GM18867 (cell line): Measurements from ENCODE around the gene JAKMIP2.
"Not testable (repeated sequence)": the region's sequence is repeated elsewhere in the genome, so short reads cannot be mapped to it uniquely, and the experiment has no call there.

ENCODE experiments used
- ATAC-seq: cut with Tn5 transposase; IDR thresholded peaks from one replicate; pipeline ENCODE4 v1.9.1; 2021; ENCODE audit warnings: mild to moderate bottlenecking, moderate library complexity; ENCODE audit not compliant: unreplicated experiment

The JAKMIP2 gene

DNA sequence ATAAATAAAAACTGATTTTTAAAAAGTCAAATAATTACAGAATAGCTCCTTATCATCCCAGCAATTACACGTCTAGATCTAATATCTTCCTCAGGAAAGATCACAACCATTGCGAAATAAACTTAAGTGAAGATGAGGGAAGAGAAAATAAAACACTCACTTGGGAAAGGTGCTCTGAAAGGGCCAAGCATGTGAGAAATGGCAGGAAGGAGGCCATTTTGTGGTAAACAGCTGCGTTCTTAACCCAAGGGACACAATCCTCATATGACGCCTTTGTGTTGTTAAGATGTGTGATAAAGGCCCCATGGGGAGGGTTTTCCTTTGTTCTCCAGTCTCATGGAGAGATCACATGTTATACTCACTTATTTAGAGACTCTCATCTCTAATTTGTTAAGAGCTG lies 32.5 kb downstream of the JAKMIP2 start:
- no peak for ATAC-seq

DNA sequence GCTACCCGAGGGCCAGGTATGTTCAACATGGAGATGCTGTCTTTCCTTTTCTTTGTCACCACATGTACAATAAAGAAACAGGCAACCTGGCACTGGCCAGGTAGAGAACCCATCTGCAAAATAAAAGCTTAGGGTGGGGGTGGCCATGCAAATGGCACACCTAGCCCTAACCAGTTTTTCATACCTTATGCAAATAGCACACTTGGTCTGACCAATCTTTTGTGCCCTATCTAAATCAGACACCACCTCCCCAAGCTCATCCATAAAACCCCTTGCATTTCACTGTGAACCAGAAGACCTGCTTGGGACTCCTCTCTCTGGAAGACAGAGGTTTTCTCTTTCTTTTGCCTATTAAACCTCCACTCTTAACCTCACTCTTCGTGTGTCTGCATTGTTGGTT lies 33.9 kb downstream of the JAKMIP2 start:
- ATAC-seq, result no peak

DNA sequence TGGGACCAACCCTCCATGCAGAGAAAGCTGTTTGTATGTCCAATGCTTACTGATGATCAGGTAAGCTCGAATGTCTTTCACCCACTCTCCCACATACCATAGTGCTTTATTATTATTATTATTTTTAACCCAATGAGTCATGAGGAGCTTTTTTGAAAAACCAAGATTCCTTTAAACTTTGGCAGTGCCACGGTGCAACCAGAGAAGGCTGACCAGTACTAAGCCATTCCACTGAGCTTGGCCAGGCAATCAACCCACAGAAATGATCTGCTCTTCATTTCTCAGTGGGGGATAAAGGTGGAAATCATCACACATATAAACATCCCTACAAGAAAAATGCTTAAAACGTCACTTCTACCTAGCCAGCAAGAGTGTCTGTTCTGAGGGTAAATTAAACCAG lies 35.5 kb downstream of the JAKMIP2 start:
- ATAC-seq, result no peak

DNA sequence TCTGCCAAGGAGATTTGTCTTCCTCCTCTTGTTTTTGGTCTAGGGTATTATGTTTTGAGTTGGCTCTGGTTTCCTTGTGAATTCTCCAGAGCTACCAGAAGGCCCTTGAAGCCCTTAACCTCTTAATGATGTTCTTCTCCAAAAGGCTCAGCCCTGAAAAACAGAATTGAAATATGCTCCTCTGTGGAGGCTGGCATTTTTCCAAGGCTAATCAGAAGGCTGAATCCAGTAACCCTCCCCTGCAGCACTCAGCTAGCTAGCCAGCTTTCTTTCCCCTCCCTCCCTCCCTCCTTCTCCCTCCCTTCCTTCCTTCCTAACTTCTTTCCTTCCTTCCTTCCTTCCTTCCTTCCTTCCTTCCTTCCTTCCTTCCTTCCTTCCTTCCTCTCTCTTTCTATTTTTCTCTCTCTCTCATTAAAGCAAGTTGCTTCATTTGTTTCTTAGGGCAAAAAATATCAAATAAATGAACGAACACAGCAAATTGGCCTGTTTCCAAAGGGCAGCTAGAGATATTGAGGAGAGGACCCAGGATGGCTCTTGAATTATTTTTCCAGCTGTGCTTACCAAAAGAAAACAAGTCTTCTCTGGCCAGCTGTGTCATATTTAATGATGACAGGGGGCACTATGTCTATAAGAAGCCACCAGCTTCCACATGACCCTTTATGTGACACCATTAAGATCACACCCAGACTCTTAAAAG lies 38.7 kb downstream of the JAKMIP2 start:
- ATAC-seq, result no peak

DNA sequence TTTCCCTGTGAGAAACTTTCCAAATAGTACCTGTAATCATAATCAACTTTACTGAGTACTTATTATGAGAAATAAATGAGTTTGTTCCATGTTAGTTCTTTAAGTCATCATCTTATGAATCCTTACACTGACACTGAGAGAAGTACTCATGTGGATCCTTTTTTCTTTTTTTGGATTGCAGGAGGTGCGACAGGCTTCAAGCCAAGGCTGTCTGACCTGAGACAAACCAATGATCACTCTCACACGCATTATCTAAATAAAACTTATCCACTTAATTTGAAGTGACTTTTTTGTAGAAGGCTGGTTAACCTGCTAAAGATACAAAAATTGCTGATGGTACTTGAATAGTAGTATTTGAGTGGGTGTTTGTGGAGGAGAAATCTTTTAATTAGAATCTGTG lies 39.5 kb downstream of the JAKMIP2 start:
- no peak for ATAC-seq

DNA sequence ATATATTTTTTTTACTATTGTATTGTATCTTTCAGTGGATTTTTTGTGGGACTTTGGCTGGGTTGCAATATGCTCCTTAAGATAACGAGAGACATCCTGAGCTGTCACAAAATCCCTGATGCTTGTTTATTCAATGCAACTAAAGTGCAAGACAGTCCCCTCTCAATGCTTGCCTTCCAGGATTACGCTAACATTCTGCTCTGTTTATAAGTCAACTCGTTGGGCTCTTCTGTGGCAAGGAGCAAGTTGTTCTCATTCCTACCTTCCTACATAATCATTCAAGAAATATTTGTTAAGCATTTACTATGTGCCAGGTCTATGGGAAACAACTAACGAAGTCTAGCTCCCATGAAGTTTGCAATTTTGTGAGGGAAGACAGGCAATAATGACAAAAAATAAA lies 40.4 kb downstream of the JAKMIP2 start:
- ATAC-seq, result no peak

DNA sequence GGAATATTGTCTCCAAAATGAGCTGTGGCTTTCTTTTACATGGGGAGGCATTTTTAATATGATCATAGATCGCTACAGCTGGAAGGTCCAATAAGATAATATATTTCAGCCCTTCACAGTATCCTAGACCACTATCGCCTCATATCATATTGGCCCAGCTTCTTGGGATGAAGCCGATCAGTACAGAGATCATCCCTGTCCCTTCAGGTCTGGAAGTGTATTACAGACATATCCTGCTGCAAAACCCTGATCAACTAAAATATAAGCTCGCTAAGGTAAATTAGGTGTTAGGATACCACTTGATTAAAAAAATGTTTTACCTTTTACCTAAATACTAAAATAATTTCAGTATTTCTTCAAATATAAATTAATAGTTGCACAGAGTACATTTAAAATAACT lies 41.7 kb downstream of the JAKMIP2 start:
- ATAC-seq, result no peak

DNA sequence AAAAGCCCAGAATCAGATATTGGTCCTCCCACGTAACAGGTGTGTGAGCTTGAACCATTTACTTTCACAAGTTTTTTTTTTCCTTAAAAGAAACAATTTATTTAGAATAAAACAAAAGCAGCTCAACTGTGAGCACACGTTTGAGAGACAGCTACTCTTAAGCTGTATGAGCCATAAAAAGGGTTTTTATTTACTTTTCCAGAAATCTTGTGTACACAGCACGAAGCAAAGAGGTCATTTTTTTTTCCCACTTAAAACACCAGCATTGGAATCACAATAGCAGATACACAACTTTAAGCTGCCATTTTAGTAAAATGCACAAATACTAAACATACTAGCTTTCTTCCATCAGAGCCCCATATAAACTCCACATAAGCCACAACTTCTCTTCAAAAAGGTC lies 44.6 kb downstream of the JAKMIP2 start:
- no peak for ATAC-seq

DNA sequence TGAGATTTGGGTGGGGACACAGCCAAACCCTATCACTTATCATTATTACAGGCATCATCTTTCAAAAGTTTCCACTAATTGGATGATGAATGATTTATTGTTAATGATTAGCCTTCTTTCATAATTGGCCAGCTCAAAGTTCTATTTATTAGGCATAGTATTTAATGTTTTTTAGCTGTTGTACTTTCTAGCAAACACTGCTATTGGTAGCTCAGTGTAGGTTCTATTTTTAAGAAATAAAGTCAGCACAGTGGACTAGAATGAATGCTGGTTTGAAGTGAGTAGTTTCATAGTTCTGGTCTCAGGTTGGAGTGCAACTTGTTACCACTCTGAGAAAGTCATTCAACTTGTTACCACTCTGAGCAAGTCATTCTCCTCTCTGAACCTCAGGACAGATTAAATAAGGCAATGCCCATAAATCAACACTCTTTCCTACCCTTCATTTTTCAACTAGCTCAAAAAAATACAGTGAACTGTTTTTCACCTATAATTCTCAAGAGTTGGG lies 46.9 kb downstream of the JAKMIP2 start:
- no peak for ATAC-seq

DNA sequence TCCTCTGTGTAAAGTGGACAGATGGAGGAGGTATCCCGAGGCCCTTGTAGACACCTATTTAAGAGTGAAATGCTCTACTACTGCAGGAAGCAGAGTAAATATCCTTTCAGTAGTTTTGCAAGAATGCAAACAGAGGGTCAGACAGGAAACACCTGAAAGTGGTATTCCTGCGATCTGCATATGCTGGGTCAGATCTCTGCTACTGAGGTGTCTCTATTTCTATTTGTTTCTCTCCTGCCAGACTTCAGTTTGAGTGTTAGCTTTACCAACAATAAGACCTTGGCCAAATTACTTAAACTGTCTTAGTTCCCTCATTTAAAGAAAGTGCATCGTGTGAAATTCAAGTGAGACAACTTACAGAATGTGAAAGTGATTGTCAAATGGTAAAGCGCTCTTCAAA lies 47.6 kb downstream of the JAKMIP2 start:
- ATAC-seq, result no peak

DNA sequence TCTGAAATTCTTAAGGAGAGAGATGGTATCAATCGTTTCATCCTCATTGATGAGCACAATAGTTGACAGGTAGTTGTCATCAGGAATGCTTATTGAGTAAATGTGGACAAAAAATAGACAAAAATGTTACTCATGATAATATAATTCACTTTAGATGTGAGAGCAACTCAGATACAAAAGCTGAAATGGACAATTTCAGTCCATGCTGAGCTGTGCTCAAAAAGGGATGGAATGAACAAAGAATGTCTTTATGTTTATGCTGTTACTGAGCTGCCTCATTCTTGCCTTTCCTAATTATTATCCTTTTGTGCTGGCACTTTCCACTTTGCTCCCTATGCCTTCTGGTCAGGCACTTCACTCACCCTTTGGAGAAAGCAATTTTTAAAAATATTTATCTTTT lies 49.5 kb downstream of the JAKMIP2 start:
- ATAC-seq, result no peak

DNA sequence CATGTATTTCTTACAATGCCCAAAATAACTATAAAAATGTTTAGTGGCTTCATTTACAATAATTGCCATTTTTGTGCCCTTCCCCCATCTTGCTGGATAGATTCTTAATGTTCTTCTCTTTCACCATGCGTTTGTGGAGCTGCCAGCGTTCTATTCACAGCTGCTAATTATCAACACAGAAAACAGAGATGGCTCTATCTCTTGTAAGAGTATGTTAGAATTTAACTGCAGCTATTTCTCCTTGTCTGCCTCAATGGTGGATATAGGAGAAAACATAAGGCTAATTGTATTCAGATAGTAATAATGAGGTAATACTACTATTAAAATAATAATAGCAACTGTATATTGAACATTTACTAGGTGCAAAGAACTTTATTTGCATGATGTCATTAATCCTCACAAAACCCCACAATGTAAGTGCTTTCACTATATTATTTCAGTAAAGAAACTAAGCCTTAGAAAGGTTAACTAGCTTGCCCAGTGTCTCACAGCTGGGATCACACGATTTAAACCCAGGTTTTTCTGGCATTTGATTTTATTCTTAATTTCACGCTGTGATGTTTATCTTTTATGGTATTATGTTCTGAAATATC lies 50.1 kb downstream of the JAKMIP2 start:
- no peak for ATAC-seq

DNA sequence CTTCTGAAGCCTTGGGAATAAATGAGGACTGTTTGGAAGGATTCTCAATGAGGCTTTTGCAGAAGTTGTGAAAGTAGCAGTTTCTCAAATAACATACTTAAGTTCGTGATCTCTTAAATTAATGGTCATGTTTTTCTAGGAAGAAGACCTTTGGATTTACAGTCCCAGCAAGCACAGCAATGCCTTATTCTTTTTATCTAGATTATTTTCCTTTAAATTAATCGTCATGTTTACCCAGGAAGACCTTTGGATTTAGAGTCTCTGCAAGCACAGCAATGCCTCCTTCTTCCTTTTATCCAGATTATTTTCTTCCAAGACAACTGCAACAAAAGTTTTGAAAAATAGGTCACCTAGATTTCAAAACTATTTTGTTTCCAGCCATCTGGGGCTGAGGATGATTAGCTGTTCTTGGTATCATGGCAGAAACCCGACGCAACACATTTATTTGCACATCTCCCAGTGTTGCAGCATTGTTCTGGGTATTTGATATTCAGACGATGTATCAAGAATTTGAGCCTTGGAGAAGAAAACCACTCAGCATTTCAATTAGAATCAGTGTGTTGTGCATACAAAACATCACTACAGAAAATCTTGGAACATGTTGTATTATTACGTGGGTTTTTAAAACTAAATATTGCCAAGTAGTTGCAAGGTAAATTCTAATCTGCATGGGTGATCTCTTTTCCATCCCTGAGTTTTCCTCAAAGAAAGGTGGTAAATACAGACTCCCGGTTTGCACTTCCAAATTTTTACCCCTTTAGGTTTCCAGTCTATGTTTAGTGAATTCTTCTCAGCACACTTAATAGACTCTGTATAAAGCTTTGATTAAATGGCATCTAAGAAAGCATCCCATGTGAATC lies 50.9 kb downstream of the JAKMIP2 start:
- ATAC-seq, result no peak

DNA sequence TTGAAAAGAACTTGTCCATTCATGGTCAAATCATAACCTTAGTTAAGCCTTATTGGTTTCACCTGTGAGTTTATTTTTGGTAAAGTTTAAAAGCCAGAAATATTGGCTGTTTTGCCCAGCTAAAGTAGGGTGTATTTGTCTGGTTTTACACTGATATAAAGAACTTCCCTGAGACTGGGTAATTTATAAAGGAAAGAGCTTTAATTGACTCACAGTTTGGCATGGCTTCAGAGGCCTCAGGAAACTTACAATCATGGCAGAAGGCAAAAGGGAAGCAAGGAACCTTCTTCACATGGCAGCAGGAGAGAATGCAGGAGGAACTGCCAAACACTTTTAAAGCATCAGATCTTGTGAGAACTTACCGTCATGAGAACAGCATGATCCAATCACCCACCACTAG lies 55.3 kb downstream of the JAKMIP2 start:
- no peak for ATAC-seq

DNA sequence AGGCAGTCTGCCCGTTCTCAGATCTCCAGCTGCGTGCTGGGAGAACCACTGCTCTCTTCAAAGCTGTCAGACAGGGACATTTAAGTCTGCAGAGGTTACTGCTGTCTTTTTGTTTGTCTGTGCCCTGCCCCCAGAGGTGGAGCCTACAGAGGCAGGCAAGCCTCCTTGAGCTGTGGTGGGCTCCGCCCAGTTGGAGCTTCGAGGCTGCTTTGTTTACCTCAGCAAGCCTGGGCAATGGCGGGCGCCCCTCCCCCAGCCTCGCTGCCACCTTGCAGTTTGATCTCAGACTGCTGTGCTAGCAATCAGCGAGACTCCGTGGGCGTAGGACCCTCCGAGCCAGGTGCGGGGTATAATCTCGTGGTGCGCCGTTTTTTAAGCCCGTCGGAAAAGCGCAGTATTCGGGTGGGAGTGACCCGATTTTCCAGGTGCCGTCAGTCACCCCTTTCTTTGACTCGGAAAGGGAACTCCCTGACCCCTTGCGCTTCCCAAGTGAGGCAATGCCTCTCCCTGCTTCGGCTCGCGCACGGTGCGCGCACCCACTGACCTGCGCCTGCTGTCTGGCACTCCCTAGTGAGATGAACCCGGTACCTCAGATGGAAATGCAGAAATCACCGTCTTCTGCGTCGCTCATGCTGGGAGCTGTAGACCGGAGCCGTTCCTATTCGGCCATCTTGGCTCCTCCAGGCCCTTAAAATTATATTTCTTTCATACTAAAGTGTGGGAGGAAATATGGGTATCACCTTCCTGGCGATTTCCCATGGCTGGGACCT lies 61.2 kb downstream of the JAKMIP2 start:
- not testable (repeated sequence) for ATAC-seq

DNA sequence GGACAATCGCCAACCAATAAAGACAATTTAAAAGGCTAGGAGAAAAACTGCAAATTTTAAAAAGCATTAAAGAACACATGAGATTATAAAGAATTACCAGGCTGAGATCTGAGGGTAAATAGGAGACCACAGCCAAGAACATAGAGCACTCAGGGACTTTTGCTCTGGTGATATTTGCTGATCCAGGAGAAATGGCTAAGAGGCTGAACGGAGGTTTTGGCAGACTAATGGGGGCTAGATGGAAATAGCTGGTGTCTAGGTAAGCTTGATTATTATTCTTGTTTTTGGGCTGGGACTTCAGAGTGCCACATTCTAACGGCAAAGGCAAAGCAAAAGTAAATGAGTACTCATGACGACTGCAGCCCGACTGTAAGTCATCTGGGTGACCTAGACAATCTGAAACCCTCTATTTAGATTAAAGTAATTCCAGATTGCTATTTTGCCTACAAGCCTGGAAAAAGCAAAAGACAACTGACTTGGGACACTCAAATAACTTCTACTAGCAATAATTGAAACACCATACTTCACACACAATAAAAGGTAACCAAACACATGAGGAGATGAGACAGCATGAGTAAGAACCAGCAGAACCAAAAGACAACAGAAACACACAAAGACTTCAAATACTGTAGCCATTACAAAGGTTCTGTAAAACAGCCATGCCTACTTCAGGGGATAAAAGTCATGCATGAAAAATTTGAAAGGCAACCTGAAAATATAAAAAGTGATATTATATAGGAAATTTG lies 68.8 kb downstream of the JAKMIP2 start:
- no peak for ATAC-seq

DNA sequence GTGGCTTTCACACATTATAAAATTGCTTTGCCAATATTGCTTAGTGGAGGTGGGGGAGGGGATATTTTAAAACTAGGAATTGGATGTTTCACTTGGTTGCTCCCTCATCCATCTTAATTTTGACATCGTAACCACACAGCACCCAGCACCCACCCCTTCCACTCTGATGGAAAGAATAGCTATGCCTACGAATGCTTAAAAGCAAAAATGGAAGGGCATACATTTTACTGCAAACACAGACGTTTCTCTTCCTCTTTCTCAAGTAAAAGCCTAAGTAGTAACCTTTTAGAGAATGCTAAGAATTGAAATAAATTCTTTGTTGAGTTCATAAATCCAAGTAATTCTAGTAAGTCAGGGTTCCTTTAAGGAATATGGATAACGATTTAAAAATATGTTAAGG lies 69.9 kb downstream of the JAKMIP2 start:
- no peak for ATAC-seq

DNA sequence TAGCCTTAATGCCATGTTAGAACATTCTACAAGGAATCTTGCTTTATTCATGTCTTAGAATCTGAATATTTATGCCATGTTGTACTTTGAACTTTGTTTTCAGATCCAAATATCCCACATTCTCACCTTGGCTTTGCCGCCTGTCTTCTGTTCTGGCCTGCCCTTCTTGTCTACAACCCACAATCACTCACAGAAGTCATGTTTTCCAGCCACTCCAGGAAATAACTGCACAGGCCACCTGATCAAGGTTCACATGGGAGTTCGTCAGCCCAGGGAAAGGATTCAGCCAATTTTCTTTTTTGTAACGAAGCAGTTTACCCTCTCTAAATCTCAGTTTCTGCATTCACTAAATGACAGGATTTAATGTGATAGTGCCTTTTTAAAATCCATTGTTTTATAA lies 70.5 kb downstream of the JAKMIP2 start:
- no peak for ATAC-seq

DNA sequence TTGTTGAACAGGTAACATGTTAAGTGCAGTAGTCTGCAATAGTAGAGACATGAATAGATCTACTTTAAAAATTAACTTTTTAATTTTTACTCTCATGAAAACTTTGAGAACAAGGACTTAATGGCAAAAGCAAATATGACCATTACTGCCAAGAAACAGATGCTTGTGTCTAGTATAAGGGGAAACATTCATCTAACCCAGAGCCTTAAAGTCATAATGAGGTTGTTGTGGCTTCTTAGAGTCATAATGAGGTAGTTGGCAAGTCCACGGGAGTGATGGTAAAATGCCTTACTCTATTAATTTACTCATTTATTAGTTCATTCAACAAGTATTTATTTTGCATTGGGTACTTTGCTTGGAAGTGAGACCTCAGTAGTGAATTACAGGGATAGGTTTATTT lies 71.5 kb downstream of the JAKMIP2 start:
- no peak for ATAC-seq

DNA sequence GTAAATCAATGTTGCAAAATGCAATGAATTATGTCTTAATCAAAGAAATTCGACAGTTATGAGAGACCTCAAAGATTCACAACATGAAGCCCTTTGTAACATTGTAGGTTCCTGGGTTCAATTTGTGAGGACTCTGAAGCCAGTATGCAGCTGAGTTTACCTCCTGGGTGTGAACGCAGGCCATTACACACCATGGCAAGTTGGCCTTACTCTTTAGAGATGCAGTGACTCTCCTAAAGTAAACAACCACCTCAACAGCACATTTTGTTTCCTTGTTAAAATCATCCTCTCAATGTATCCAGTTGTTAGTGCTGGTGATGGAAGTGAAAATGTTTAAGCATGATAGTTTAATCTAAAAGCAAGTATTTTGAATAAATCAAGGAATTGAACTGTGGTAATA lies 73.8 kb downstream of the JAKMIP2 start:
- ATAC-seq, result no peak
